ENCODE results near the gene CCNH.

CCNH gene

GRCh38 chr5:87361536-87362213 is 51.1 kb downstream of the CCNH start:
- Histone ChIP-seq H3K4me2 (ENCODE audit: insufficient read depth, low read length) (no peak overlapping the region), H4K20me1 (ENCODE audit: insufficient read depth, low read length) (no peaks in the 10 kb centered on the region), H3K4me1 (ENCODE audit: insufficient read depth, low read length) (no peaks in the 10 kb centered on the region), H3K9me3 (ENCODE audit: insufficient read depth, low read length, severe bottlenecking) (no peaks in the 10 kb centered on the region), H3K79me2 (ENCODE audit: insufficient read depth, low read length) (no peaks in the 10 kb centered on the region), H3K27ac (ENCODE audit: low read length) (no peak overlapping the region), H3K27me3 (ENCODE audit: insufficient read depth, low read length, poor library complexity) (no peaks in the 10 kb centered on the region), H3K36me3 (ENCODE audit: insufficient read depth, low read length) (peaks cover 47% of the 10 kb centered on the region), H2AFZ (ENCODE audit: low read depth, low read length) (no peak overlapping the region), H3K9ac (ENCODE audit: low read depth, low read length) (no peak overlapping the region), H3K4me3 (ENCODE audit: low read depth in 1 of 2, low read length in 2 of 2) (no peak overlapping the region)
- DNase-seq (no peak), ATAC-seq (ENCODE audit: insufficient read depth, low read depth) (no peak)
- TF ChIP-seq EZH2 (IDR thresholded peaks at IDR 0.05; ENCODE audit: borderline replicate concordance, low read depth, low read length, severe bottlenecking) (no peak), CTCF (IDR thresholded peaks at IDR 0.05; ENCODE audit: borderline replicate concordance, extremely low read depth, low read length, poor library complexity, severe bottlenecking) (no peak)

GRCh38 chr5:87361031-87361445 is 51.7 kb downstream of the CCNH start:
- H2AFZ ChIP-seq (ENCODE audit: low read depth, low read length), result no peak overlapping the region
- no peak for TF ChIP-seq EZH2 (IDR thresholded peaks at IDR 0.05; ENCODE audit: borderline replicate concordance, low read depth, low read length, severe bottlenecking)
- TF ChIP-seq CTCF (IDR thresholded peaks at IDR 0.05; ENCODE audit: borderline replicate concordance, extremely low read depth, low read length, poor library complexity, severe bottlenecking), result no peak
- no peak overlapping the region for H3K4me3 ChIP-seq (ENCODE audit: low read depth in 1 of 2, low read length in 2 of 2)
- H3K36me3 ChIP-seq (ENCODE audit: insufficient read depth, low read length), result peaks cover 42% of the 10 kb centered on the region
- DNase-seq (no peak), ATAC-seq (ENCODE audit: insufficient read depth, low read depth) (no peak)
- no peak overlapping the region for H3K9ac ChIP-seq (ENCODE audit: low read depth, low read length)
- no peaks in the 10 kb centered on the region for H4K20me1 ChIP-seq (ENCODE audit: insufficient read depth, low read length)
- no peaks in the 10 kb centered on the region for H3K27me3 ChIP-seq (ENCODE audit: insufficient read depth, low read length, poor library complexity)
- no peak overlapping the region for H3K4me2 ChIP-seq (ENCODE audit: insufficient read depth, low read length)
- H3K9me3 ChIP-seq (ENCODE audit: insufficient read depth, low read length, severe bottlenecking), result no peaks in the 10 kb centered on the region
- no peaks in the 10 kb centered on the region for H3K79me2 ChIP-seq (ENCODE audit: insufficient read depth, low read length)
- no peak overlapping the region for H3K27ac ChIP-seq (ENCODE audit: low read length)
- no peaks in the 10 kb centered on the region for H3K4me1 ChIP-seq (ENCODE audit: insufficient read depth, low read length)

- Histone ChIP-seq H2AFZ (ENCODE audit: low read depth, low read length) (no peak overlapping the region), H3K9me3 (ENCODE audit: insufficient read depth, low read length, severe bottlenecking) (no peaks in the 10 kb centered on the region), H3K4me1 (ENCODE audit: insufficient read depth, low read length) (no peaks in the 10 kb centered on the region), H3K27ac (ENCODE audit: low read length) (no peak overlapping the region), H3K36me3 (ENCODE audit: insufficient read depth, low read length) (peaks cover 38% of the 10 kb centered on the region), H3K27me3 (ENCODE audit: insufficient read depth, low read length, poor library complexity) (no peaks in the 10 kb centered on the region), H3K4me3 (ENCODE audit: low read depth in 1 of 2, low read length in 2 of 2) (no peak overlapping the region), H3K79me2 (ENCODE audit: insufficient read depth, low read length) (no peaks in the 10 kb centered on the region), H4K20me1 (ENCODE audit: insufficient read depth, low read length) (no peaks in the 10 kb centered on the region), H3K9ac (ENCODE audit: low read depth, low read length) (no peak overlapping the region), H3K4me2 (ENCODE audit: insufficient read depth, low read length) (no peak overlapping the region)
- no peak for TF ChIP-seq EZH2 (IDR thresholded peaks at IDR 0.05; ENCODE audit: borderline replicate concordance, low read depth, low read length, severe bottlenecking)
- no peak for TF ChIP-seq CTCF (IDR thresholded peaks at IDR 0.05; ENCODE audit: borderline replicate concordance, extremely low read depth, low read length, poor library complexity, severe bottlenecking)
- ATAC-seq (ENCODE audit: insufficient read depth, low read depth) (no peak), DNase-seq (no peak)
Measured at GRCh38 chr5:87360132-87360531, 52.6 kb downstream of the CCNH start.

Measured in DND-41 (cell line).